DND-41 (cell line): ENCODE data around the gene HES2.

ENCODE experiments used
- ATAC-seq: fragments of 200-7000 bp; cut with Tn5 transposase; 3 replicates; pipeline ENCODE4 v1.9.1; 2021; ENCODE audit warnings: low read depth; ENCODE audit not compliant: insufficient read depth
- DNase-seq: peaks from one replicate; pipeline ENCODE4 v3.0.0-alpha.2; 2020
- H2AFZ ChIP-seq: 2 replicates; pipeline ENCODE4 v1.6.0; 2012; ENCODE audit warnings: low read depth, low read length
- H3K27ac ChIP-seq: 2 replicates; pipeline ENCODE4 v1.5.1; 2012; ENCODE audit warnings: low read length, inconsistent platforms
- H3K27me3 ChIP-seq: fragments of 200-600 bp; sonication (generic); 2 replicates; pipeline ENCODE4 v1.6.0; 2012; ENCODE audit warnings: low read length, mild to moderate bottlenecking, inconsistent platforms; ENCODE audit not compliant: insufficient read depth, poor library complexity
- H3K36me3 ChIP-seq: 2 replicates; pipeline ENCODE4 v1.5.1; 2012; ENCODE audit warnings: low read length, inconsistent platforms; ENCODE audit not compliant: insufficient read depth
- H3K4me1 ChIP-seq: 2 replicates; pipeline ENCODE4 v1.5.1; 2012; ENCODE audit warnings: mild to moderate bottlenecking, low read length; ENCODE audit not compliant: insufficient read depth
- H3K4me2 ChIP-seq: 2 replicates; pipeline ENCODE4 v1.6.0; 2012; ENCODE audit warnings: mild to moderate bottlenecking, moderate library complexity, low read length, inconsistent platforms; ENCODE audit not compliant: insufficient read depth
- H3K4me3 ChIP-seq, 2 experiments: fragments of 200-600 bp in 1 of 2; shearing (Covaris generic) in 1 of 2; 2 replicates each; pipeline ENCODE4 v1.5.1; 2012 to 2016; ENCODE audit warnings: inconsistent platforms in 2 of 2, low read length in 2 of 2, mild to moderate bottlenecking in 2 of 2, low read depth in 1 of 2, moderate library complexity in 1 of 2
- H3K79me2 ChIP-seq: 2 replicates; pipeline ENCODE4 v1.6.0; 2012; ENCODE audit warnings: low read length, inconsistent platforms; ENCODE audit not compliant: insufficient read depth
- H3K9ac ChIP-seq: 2 replicates; pipeline ENCODE4 v1.6.0; 2012; ENCODE audit warnings: low read depth, mild to moderate bottlenecking, inconsistent platforms, low read length, moderate library complexity
- H3K9me3 ChIP-seq: 2 replicates; pipeline ENCODE4 v1.5.1; 2012; ENCODE audit warnings: low read length, moderate library complexity, mild to moderate bottlenecking, inconsistent platforms; ENCODE audit not compliant: insufficient read depth, severe bottlenecking
- H4K20me1 ChIP-seq: 2 replicates; pipeline ENCODE4 v1.6.0; 2012; ENCODE audit warnings: low read length; ENCODE audit not compliant: insufficient read depth
- EZH2 ChIP-seq: IDR thresholded peaks from 3 replicates; pipeline ENCODE4 v1.6.1; 2012; ENCODE audit warnings: borderline replicate concordance, low read depth, mild to moderate bottlenecking, moderate library complexity, low read length, inconsistent platforms; ENCODE audit not compliant: severe bottlenecking
- TF ChIP-seq, protein P1 (sequence below): IDR thresholded peaks from 2 replicates; pipeline ENCODE4 v1.5.1; 2012; ENCODE audit warnings: borderline replicate concordance, low read length, moderate library complexity, mild to moderate bottlenecking; ENCODE audit not compliant: poor library complexity, severe bottlenecking; ENCODE audit errors: extremely low read depth

The HES2 gene

GRCh38 chr1:6465461-6466005, 45.8 kb upstream of the HES2 start:
- Histone ChIP-seq H3K9me3 (no peaks in the 10 kb centered on the region), H3K4me3 (no peak overlapping the region), H3K4me1 (peaks cover 8% of the 10 kb centered on the region), H3K27ac (no peak overlapping the region), H3K9ac (no peak overlapping the region), H3K27me3 (peaks cover 13% of the 10 kb centered on the region), H3K79me2 (no peaks in the 10 kb centered on the region), H3K4me2 (no peak overlapping the region), H4K20me1 (peaks cover 4% of the 10 kb centered on the region; the same call in 1 of the 2 replicates), H2AFZ (no peak overlapping the region), H3K36me3 (no peaks in the 10 kb centered on the region)
- no peak for TF ChIP-seq EZH2
- TF ChIP-seq, protein P1, sequence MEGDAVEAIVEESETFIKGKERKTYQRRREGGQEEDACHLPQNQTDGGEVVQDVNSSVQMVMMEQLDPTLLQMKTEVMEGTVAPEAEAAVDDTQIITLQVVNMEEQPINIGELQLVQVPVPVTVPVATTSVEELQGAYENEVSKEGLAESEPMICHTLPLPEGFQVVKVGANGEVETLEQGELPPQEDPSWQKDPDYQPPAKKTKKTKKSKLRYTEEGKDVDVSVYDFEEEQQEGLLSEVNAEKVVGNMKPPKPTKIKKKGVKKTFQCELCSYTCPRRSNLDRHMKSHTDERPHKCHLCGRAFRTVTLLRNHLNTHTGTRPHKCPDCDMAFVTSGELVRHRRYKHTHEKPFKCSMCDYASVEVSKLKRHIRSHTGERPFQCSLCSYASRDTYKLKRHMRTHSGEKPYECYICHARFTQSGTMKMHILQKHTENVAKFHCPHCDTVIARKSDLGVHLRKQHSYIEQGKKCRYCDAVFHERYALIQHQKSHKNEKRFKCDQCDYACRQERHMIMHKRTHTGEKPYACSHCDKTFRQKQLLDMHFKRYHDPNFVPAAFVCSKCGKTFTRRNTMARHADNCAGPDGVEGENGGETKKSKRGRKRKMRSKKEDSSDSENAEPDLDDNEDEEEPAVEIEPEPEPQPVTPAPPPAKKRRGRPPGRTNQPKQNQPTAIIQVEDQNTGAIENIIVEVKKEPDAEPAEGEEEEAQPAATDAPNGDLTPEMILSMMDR, result no peak
- ATAC-seq, result peak; percentile 33
- DNase-seq, result peak; percentile 23

GRCh38 chr1:6464915-6465314, 45.2 kb upstream of the HES2 start:
- H3K9ac ChIP-seq, result no peak overlapping the region
- H4K20me1 ChIP-seq, result peaks cover 4% of the 10 kb centered on the region; the same call in 1 of the 2 replicates
- ATAC-seq (no peak), DNase-seq (no peak)
- no peaks in the 10 kb centered on the region for H3K9me3 ChIP-seq
- H3K27me3 ChIP-seq, result peaks cover 13% of the 10 kb centered on the region
- no peak overlapping the region for H3K4me2 ChIP-seq
- no peak overlapping the region for H3K4me3 ChIP-seq
- no peaks in the 10 kb centered on the region for H3K79me2 ChIP-seq
- H2AFZ ChIP-seq, result no peak overlapping the region
- H3K4me1 ChIP-seq, result peaks cover 14% of the 10 kb centered on the region
- H3K27ac ChIP-seq, result no peak overlapping the region
- no peaks in the 10 kb centered on the region for H3K36me3 ChIP-seq
- TF ChIP-seq, protein P1, result no peak
- no peak for TF ChIP-seq EZH2

DNA sequence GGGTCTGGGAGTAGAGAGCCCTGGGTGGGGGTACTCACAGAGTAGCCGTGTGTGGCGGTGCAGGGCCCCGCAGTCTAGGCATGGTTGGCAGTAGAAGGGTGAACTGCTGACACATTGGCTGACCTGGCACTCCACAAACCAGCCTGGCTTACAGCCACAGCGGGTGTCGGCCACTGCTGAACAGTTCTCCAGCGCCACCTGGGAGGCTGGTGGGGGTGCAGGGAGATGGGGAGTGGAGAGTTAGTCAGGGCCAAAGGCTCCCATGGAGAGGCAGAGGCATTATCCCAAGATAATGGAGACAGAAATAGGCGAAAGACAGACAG, 44.8 kb upstream of the HES2 start:
- DNase-seq (no peak), ATAC-seq (no peak)
- H4K20me1 ChIP-seq, result peaks cover 4% of the 10 kb centered on the region; the same call in 1 of the 2 replicates
- H3K4me2 ChIP-seq, result no peak overlapping the region
- no peaks in the 10 kb centered on the region for H3K9me3 ChIP-seq
- H2AFZ ChIP-seq, result no peak overlapping the region
- TF ChIP-seq, protein P1, result no peak
- no peak for TF ChIP-seq EZH2
- no peak overlapping the region for H3K4me3 ChIP-seq
- H3K4me1 ChIP-seq, result peaks cover 19% of the 10 kb centered on the region
- H3K27me3 ChIP-seq, result peaks cover 13% of the 10 kb centered on the region
- H3K79me2 ChIP-seq, result no peaks in the 10 kb centered on the region
- H3K9ac ChIP-seq, result no peak overlapping the region
- no peak overlapping the region for H3K27ac ChIP-seq
- no peaks in the 10 kb centered on the region for H3K36me3 ChIP-seq

DNA sequence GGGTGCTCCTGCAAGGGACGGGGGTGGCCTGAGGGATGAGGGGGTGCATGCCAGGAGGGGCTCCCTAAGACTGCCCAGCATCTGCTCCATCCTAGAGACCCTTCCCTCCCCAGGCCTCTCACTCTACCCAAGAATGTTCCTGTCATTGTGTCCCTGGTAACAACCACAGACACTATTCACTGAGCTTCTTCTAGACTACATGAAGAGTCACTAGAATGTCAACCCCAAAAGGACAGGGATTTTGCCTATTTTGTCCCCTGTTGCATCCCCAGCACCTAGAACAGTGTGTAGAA, 43.3 kb upstream of the HES2 start:
- TF ChIP-seq, protein P1, result no peak
- no peak for TF ChIP-seq EZH2
- Histone ChIP-seq H3K36me3 (no peaks in the 10 kb centered on the region), H3K27ac (no peak overlapping the region), H3K27me3 (peaks cover 13% of the 10 kb centered on the region), H4K20me1 (peaks cover 4% of the 10 kb centered on the region; the same call in 1 of the 2 replicates), H3K79me2 (no peaks in the 10 kb centered on the region), H2AFZ (no peak overlapping the region), H3K4me2 (no peak overlapping the region), H3K9me3 (no peaks in the 10 kb centered on the region), H3K4me1 (peaks cover 19% of the 10 kb centered on the region), H3K9ac (no peak overlapping the region), H3K4me3 (no peak overlapping the region)
- ATAC-seq (no peak), DNase-seq (no peak)
